HL-60 (cell line): ENCODE measurements around the gene SMU1.

ENCODE experiments used
- DNase-seq, 2 experiments: peaks; one replicate each; pipeline ENCODE4 v3.0.0-alpha.2; 2010 to 2020; ENCODE audit warnings: low read depth in 1 of 2, low spot score in 1 of 2
- H3K27ac ChIP-seq: fragments of 250-450 bp; sonication (Bioruptor Pico); replicated peaks from 2 replicates; pipeline ENCODE4 v1.5.1; 2020; ENCODE audit warnings: mild to moderate bottlenecking, moderate library complexity
- H3K27me3 ChIP-seq: fragments of 250-450 bp; sonication (Bioruptor Pico); 2 replicates; pipeline ENCODE4 v1.5.1; 2021; ENCODE audit warnings: mild to moderate bottlenecking, moderate library complexity; ENCODE audit not compliant: insufficient read depth, poor library complexity, severe bottlenecking
- H3K4me3 ChIP-seq: replicated peaks from 2 replicates; pipeline ENCODE4 v1.5.1; 2011; ENCODE audit warnings: mild to moderate bottlenecking, control low read depth, low read length; ENCODE audit not compliant: insufficient read depth
- GABPA ChIP-seq: IDR thresholded peaks from 2 replicates; pipeline ENCODE4 v1.6.1; 2012; ENCODE audit warnings: low read depth
- POLR2AphosphoS5 ChIP-seq: IDR thresholded peaks from 2 replicates; pipeline ENCODE4 v1.6.1; 2012; ENCODE audit warnings: low read depth
- SPI1 ChIP-seq: IDR thresholded peaks from 2 replicates; pipeline ENCODE4 v1.6.1; 2012; ENCODE audit warnings: low read depth, mild to moderate bottlenecking, borderline replicate concordance
- TF ChIP-seq, protein P1 (sequence below): IDR thresholded peaks from one replicate; pipeline ENCODE4 v1.5.1; 2011; ENCODE audit warnings: low read length, control low read depth, inconsistent platforms; ENCODE audit not compliant: insufficient read depth
- TF ChIP-seq, protein P2 (sequence below): IDR thresholded peaks from 2 replicates; pipeline ENCODE4 v1.6.1; 2012; ENCODE audit warnings: low read depth; ENCODE audit not compliant: insufficient replicate concordance

Gene SMU1

DNA sequence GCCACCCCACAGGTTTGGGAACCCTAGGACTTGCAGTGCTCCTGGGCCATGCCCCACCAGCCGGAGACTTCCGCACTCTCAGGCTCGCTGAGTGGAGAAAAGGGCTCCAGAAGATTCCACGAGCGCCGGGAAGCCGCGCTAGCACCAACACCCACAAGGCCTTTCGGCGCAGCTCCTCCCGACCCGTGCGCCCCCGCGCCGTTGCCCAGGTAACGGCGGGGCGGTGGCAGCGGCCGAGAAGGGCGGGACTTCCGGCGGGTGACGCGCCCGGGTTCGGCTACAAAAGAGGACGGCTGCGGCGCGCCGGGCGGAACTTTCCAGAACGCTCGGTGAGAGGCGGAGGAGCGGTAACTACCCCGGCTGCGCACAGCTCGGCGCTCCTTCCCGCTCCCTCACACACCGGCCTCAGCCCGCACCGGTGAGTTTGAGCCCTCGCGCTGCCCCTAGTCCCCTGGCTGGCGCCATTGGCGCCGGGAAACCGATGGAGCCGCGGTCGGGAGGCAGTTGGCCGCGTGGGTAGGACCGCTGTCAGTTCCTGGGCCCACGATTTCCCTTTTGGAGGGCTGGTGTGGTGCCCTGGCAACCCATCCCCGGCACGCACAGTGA is 51.4 kb downstream of the SMU1 start, which contains the start of gene DNAJA1:
TSS of gene DNAJA1 (plus strand) at position 308 of the 606 bp plus-strand sequence. CDS start 1,212 bp downstream, outside the sequence.
- Histone ChIP-seq H3K27me3 (no peaks in the 10 kb centered on the region), H3K27ac (peak within 1 kb of the TSS; percentile 92), H3K4me3 (peak within 1 kb of the TSS; percentile 92)
- peak; percentile 94 for DNase-seq
- TF ChIP-seq SPI1 (peak; percentile 38; the same call in 1 of the 2 replicates), POLR2AphosphoS5 (peak; percentile 98), GABPA (peak; percentile 83)
- TF ChIP-seq, protein P1, sequence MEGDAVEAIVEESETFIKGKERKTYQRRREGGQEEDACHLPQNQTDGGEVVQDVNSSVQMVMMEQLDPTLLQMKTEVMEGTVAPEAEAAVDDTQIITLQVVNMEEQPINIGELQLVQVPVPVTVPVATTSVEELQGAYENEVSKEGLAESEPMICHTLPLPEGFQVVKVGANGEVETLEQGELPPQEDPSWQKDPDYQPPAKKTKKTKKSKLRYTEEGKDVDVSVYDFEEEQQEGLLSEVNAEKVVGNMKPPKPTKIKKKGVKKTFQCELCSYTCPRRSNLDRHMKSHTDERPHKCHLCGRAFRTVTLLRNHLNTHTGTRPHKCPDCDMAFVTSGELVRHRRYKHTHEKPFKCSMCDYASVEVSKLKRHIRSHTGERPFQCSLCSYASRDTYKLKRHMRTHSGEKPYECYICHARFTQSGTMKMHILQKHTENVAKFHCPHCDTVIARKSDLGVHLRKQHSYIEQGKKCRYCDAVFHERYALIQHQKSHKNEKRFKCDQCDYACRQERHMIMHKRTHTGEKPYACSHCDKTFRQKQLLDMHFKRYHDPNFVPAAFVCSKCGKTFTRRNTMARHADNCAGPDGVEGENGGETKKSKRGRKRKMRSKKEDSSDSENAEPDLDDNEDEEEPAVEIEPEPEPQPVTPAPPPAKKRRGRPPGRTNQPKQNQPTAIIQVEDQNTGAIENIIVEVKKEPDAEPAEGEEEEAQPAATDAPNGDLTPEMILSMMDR = no peak
- TF ChIP-seq, protein P2, sequence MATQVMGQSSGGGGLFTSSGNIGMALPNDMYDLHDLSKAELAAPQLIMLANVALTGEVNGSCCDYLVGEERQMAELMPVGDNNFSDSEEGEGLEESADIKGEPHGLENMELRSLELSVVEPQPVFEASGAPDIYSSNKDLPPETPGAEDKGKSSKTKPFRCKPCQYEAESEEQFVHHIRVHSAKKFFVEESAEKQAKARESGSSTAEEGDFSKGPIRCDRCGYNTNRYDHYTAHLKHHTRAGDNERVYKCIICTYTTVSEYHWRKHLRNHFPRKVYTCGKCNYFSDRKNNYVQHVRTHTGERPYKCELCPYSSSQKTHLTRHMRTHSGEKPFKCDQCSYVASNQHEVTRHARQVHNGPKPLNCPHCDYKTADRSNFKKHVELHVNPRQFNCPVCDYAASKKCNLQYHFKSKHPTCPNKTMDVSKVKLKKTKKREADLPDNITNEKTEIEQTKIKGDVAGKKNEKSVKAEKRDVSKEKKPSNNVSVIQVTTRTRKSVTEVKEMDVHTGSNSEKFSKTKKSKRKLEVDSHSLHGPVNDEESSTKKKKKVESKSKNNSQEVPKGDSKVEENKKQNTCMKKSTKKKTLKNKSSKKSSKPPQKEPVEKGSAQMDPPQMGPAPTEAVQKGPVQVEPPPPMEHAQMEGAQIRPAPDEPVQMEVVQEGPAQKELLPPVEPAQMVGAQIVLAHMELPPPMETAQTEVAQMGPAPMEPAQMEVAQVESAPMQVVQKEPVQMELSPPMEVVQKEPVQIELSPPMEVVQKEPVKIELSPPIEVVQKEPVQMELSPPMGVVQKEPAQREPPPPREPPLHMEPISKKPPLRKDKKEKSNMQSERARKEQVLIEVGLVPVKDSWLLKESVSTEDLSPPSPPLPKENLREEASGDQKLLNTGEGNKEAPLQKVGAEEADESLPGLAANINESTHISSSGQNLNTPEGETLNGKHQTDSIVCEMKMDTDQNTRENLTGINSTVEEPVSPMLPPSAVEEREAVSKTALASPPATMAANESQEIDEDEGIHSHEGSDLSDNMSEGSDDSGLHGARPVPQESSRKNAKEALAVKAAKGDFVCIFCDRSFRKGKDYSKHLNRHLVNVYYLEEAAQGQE = peak; percentile 78

DNA sequence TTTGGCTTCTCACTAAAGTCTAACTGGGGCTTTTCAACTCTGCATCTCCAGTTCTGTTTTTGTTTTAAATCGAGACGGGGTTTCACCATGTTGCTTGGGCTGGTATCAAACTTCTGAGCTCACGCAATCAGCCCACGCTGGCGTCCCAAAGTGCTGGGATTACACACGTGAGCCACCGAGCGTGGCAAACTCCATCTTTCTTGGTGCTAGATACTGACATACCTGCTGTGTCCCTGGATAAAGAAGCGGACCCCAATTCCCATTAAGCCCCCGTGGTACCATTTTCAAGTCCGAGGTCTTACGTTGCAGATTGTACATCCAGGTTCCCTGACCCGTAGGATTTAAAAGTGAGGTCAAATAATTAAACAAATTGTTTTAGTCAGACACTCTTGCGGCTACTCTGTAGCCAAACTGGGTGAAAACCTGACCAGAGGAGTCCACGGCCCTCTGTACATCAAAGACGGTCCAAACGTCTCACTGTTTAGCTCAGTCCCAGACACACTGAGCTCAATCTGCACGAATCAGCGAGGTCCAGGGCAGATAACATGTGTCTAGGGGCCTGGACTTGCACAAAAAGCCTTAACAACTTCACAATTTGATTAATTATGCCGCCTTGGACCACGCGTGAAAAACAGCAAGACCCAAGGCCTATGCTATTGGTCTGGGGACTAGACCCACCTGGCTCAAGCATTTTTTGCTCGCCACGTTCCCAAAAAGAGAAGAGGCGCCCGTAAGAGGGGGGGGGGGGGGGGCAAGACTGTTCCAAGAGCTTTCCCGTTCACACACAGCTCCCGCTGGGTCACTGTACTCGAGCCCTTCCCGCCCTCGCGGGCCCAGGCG is 52.1 kb downstream of the SMU1 start:
- Histone ChIP-seq H3K4me3 (peak overlapping the region; percentile 92), H3K27ac (peak overlapping the region; percentile 92), H3K27me3 (no peaks in the 10 kb centered on the region)
- TF ChIP-seq, protein P1 = no peak
- no peak for TF ChIP-seq POLR2AphosphoS5
- TF ChIP-seq, protein P2 = no peak
- no peak for TF ChIP-seq SPI1
- no peak for TF ChIP-seq GABPA
- peak in 1 of 2 experiments; percentile 39 for DNase-seq

DNA sequence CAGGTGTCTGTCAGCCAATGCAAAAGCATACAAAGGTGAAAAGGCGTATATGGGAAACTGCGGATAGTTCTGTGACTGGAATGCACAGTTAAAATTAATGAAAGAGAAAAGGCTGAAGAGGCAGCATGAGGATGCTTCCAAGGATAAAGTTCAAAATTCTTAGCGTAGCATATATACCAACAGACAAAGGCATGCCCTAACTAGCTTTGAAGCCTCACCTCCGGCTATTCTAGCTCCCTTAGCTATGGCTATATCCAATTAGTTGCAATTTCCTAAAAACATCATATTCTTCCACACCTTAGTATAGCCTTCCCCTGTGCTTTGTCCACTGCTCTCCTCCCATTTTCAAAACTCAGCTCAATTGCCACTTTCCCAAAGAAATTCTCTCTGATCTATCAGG is 52.8 kb downstream of the SMU1 start:
- TF ChIP-seq, protein P1 = no peak
- TF ChIP-seq, protein P2 = no peak
- TF ChIP-seq SPI1 (no peak), GABPA (no peak)
- Histone ChIP-seq H3K27ac (peak overlapping the region; percentile 92), H3K27me3 (no peaks in the 10 kb centered on the region), H3K4me3 (peak overlapping the region; percentile 92)
- DNase-seq = no peak
